HG03066 (cell line): Measurements from ENCODE around the gene OR2A12.
"Not testable (repeated sequence)": the region's sequence is repeated elsewhere in the genome, so short reads cannot be mapped to it uniquely, and the experiment has no call there.

Experiments
- ATAC-seq: cut with Tn5 transposase; IDR thresholded peaks from one replicate; pipeline ENCODE4 v1.9.1; 2021; ENCODE audit warnings: low read depth; ENCODE audit not compliant: unreplicated experiment

The OR2A12 gene

GRCh38 chr7:144113651-144114050, 27.6 kb downstream of the OR2A12 start:
- ATAC-seq: no peak

GRCh38 chr7:144118341-144118740, 32.3 kb downstream of the OR2A12 start:
- ATAC-seq: no peak

GRCh38 chr7:144122876-144123275, 36.8 kb downstream of the OR2A12 start, which contains the start of gene OR2A14:
TSS of gene OR2A14 (plus strand) at chr7:144123176. CDS start at chr7:144129113, 5,937 bp downstream.
- ATAC-seq: no peak

GRCh38 chr7:144127714-144128334, 41.7 kb downstream of the OR2A12 start:
- ATAC-seq: peak; percentile 100

GRCh38 chr7:144129601-144130000, 43.5 kb downstream of the OR2A12 start:
- not testable (repeated sequence) for ATAC-seq

GRCh38 chr7:144130730-144131129, 44.7 kb downstream of the OR2A12 start:
- ATAC-seq: no peak

- ATAC-seq: no peak
Measured at GRCh38 chr7:144132262-144132661, 46.2 kb downstream of the OR2A12 start.

- ATAC-seq: no peak
Measured at GRCh38 chr7:144133307-144133706, 47.2 kb downstream of the OR2A12 start.

GRCh38 chr7:144134116-144134515, 48.0 kb downstream of the OR2A12 start:
- ATAC-seq: no peak

GRCh38 chr7:144137501-144137900, 51.4 kb downstream of the OR2A12 start:
- ATAC-seq: no peak

GRCh38 chr7:144142187-144142586, 56.1 kb downstream of the OR2A12 start:
- ATAC-seq: no peak

- ATAC-seq: no peak
Measured at GRCh38 chr7:144144426-144144825, 58.3 kb downstream of the OR2A12 start.

- no peak for ATAC-seq
Measured at GRCh38 chr7:144148224-144148827, 62.2 kb downstream of the OR2A12 start.
